Panc1 (cell line): ENCODE measurements around the gene DCST1. TPM values are rescaled to one million over a fixed set of nuclear protein-coding genes. Genes with fewer than 3 reads are reported as not detected.
A peak's percentile ranks its signal among the peaks of the same experiment; 100 is the strongest.

Source experiments
- ATAC-seq: fragments of 200-7000 bp; cut with Tn5 transposase; 2 replicates; pipeline ENCODE4 v1.9.1; 2020; ENCODE audit warnings: mild to moderate bottlenecking, moderate library complexity
- BruUV-seq: library from RNA; stranded (reverse); fragments of 400-500 nt; replicated peaks from 2 replicates; lab custom pipeline; 2021; lab: Mats Ljungman, UMichigan
- CTCF ChIA-PET: fragments of 300-600 bp; sonication (Branson Sonifier 250); formaldehyde crosslinking; loops from one replicate; lab custom pipeline; 2022; ENCODE audit warnings: antibody characterized with exemption; lab: Charles Lee
- POLR2A ChIA-PET: fragments of 300-600 bp; sonication (Branson Sonifier 250); formaldehyde crosslinking; loops from one replicate; lab custom pipeline; 2022; ENCODE audit warnings: antibody characterized with exemption; lab: Charles Lee
- DNase-seq: peaks from one replicate; pipeline ENCODE4 v3.0.0-alpha.2; 2010; ENCODE audit warnings: low read depth, low spot score
- H3K27ac ChIP-seq: 2 replicates; pipeline ENCODE4 v1.5.1; 2011; ENCODE audit warnings: mild to moderate bottlenecking, low read length, inconsistent platforms
- H3K27me3 ChIP-seq: fragments of 200-500 bp; sonication (Bioruptor generic); 2 replicates; pipeline ENCODE4 v1.6.0; 2014; ENCODE audit warnings: low read length, inconsistent platforms; ENCODE audit not compliant: control insufficient read depth, insufficient read depth
- H3K36me3 ChIP-seq: fragments of 200-500 bp; sonication (Bioruptor generic); 2 replicates; pipeline ENCODE4 v1.5.1; 2014; ENCODE audit warnings: inconsistent platforms, mild to moderate bottlenecking, low read length, moderate library complexity; ENCODE audit not compliant: control insufficient read depth, insufficient read depth
- H3K4me1 ChIP-seq: 2 replicates; pipeline ENCODE4 v1.5.1; 2011; ENCODE audit warnings: inconsistent platforms, mild to moderate bottlenecking, low read length, moderate library complexity; ENCODE audit not compliant: control insufficient read depth, insufficient read depth
- H3K4me3 ChIP-seq, 2 experiments: 2 replicates each; pipeline ENCODE4 v1.5.1; 2011 to 2012; ENCODE audit warnings: low read depth in 2 of 2, low read length in 2 of 2, mild to moderate bottlenecking in 2 of 2, inconsistent platforms in 1 of 2, moderate library complexity in 1 of 2
- H3K9me3 ChIP-seq: fragments of 200-500 bp; sonication (Bioruptor generic); 2 replicates; pipeline ENCODE4 v1.5.1; 2014; ENCODE audit warnings: low read depth, mild to moderate bottlenecking, inconsistent platforms, low read length, moderate library complexity; ENCODE audit not compliant: control insufficient read depth, insufficient read depth
- POLR2AphosphoS5 ChIP-seq: IDR thresholded peaks from 2 replicates; pipeline ENCODE4 v1.6.1; 2012; ENCODE audit warnings: mild to moderate bottlenecking, low read depth, low read length, moderate library complexity
- REST ChIP-seq, 2 experiments: IDR thresholded peaks; 2 replicates each; pipeline ENCODE4 v1.6.1; 2011 to 2012; ENCODE audit warnings: low read depth in 2 of 2, control low read depth in 1 of 2, low read length in 1 of 2, mild to moderate bottlenecking in 1 of 2, moderate library complexity in 1 of 2; ENCODE audit not compliant: insufficient read depth in 1 of 2
- SIN3A ChIP-seq: IDR thresholded peaks from 2 replicates; pipeline ENCODE4 v1.6.1; 2012; ENCODE audit warnings: low read depth, mild to moderate bottlenecking, low read length, moderate library complexity, borderline replicate concordance; ENCODE audit not compliant: insufficient read depth
- TCF7L2 ChIP-seq: IDR thresholded peaks from 2 replicates; pipeline ENCODE4 v1.6.1; 2011; ENCODE audit warnings: mild to moderate bottlenecking, low read depth, low read length, inconsistent platforms
- in situ Hi-C: cut with HindIII; loops from 2 replicates; pipeline ENCODE4 v1.10.0; 2016; ENCODE audit warnings: low sequenced_read_pairs, low pct_unique_long_range_greater_than_20kb
- intact Hi-C: fragments of 100-400 bp; cut with micrococcal nuclease; formaldehyde crosslinking; loops from one replicate; pipeline ENCODE4 v1.10.0; 2022; ENCODE audit not compliant: unreplicated experiment
- total RNA-seq: library from RNA; stranded (reverse); gene quantifications from one replicate; pipeline ENCODE4 v1.2.1, GENCODE V29; 2021; ENCODE audit not compliant: unreplicated experiment
- TF ChIP-seq, protein P1 (sequence below): fragments of 450-650 bp; IDR thresholded peaks from 2 replicates; pipeline ENCODE4 v1.5.1; 2017; ENCODE audit warnings: mild to moderate bottlenecking

The DCST1 gene
- total RNA-seq, 1 experiment from 2014 or later, result not detected

GRCh38 chr1:155014709-155015508 is 18.7 kb upstream of the DCST1 start:
- H3K4me1 ChIP-seq, result peaks cover 36% of the 10 kb centered on the region
- no peaks in the 10 kb centered on the region for H3K9me3 ChIP-seq
- in situ Hi-C loops (no loop called here), intact Hi-C loops (no loop called here)
- BruUV-seq, result no TSS peak
- POLR2A ChIA-PET, result interaction anchor here (0.5 to 1.2 kb wide), 2 partner anchors 30 to 44 kb away, joined by 3 to 8 read pairs; partner anchors contain the start of gene SHC1
- CTCF ChIA-PET, result interaction anchor here (0.9 kb wide), 1 partner anchor 19 kb away, joined by 3 read pairs; no protein-coding TSS in a partner anchor
- H3K4me3 ChIP-seq, result no peak overlapping the region
- ATAC-seq (no peak), DNase-seq (no peak)
- H3K36me3 ChIP-seq, result 0 out of 2 replicates have a peak, but pooled peaks cover 7% of the 10 kb centered on the region
- H3K27me3 ChIP-seq, result no peaks in the 10 kb centered on the region
- TF ChIP-seq, protein P1, sequence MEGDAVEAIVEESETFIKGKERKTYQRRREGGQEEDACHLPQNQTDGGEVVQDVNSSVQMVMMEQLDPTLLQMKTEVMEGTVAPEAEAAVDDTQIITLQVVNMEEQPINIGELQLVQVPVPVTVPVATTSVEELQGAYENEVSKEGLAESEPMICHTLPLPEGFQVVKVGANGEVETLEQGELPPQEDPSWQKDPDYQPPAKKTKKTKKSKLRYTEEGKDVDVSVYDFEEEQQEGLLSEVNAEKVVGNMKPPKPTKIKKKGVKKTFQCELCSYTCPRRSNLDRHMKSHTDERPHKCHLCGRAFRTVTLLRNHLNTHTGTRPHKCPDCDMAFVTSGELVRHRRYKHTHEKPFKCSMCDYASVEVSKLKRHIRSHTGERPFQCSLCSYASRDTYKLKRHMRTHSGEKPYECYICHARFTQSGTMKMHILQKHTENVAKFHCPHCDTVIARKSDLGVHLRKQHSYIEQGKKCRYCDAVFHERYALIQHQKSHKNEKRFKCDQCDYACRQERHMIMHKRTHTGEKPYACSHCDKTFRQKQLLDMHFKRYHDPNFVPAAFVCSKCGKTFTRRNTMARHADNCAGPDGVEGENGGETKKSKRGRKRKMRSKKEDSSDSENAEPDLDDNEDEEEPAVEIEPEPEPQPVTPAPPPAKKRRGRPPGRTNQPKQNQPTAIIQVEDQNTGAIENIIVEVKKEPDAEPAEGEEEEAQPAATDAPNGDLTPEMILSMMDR, result no peak
- TF ChIP-seq SIN3A (no peak), POLR2AphosphoS5 (no peak), TCF7L2 (no peak), REST (IDR thresholded peaks at IDR 0.05; ENCODE audit: insufficient read depth in 1 of 2, low read depth in 2 of 2, low read length in 1 of 2) (no peak)
- H3K27ac ChIP-seq, result no peak overlapping the region

- no peaks in the 10 kb centered on the region for H3K9me3 ChIP-seq
- 0 out of 2 replicates have a peak, but pooled peaks cover 7% of the 10 kb centered on the region for H3K36me3 ChIP-seq
- H3K27me3 ChIP-seq, result no peaks in the 10 kb centered on the region
- in situ Hi-C loops (no loop called here), intact Hi-C loops (no loop called here)
- POLR2A ChIA-PET, result interaction anchor here (0.5 to 1.2 kb wide), 2 partner anchors 31 to 45 kb away, joined by 3 to 8 read pairs; partner anchors contain the start of gene SHC1
- TF ChIP-seq SIN3A (no peak), POLR2AphosphoS5 (no peak), TCF7L2 (no peak), REST (IDR thresholded peaks at IDR 0.05; ENCODE audit: insufficient read depth in 1 of 2, low read depth in 2 of 2, low read length in 1 of 2) (no peak)
- TF ChIP-seq, protein P1, result no peak
- no peak overlapping the region for H3K27ac ChIP-seq
- CTCF ChIA-PET, result interaction anchor here (1.2 kb wide), 1 partner anchor 46 kb away, joined by 3 read pairs; no protein-coding TSS in a partner anchor
- ATAC-seq, result no peak
- DNase-seq, result no peak
- BruUV-seq, result TSS peak; percentile 58
- H3K4me1 ChIP-seq, result peaks cover 36% of the 10 kb centered on the region
- H3K4me3 ChIP-seq, result no peak overlapping the region
Measured at GRCh38 chr1:155015527-155016230, 17.9 kb upstream of the DCST1 start.
